ENCODE results near the gene CERT1.
"Not testable (repeated sequence)": the region's sequence is repeated elsewhere in the genome, so short reads cannot be mapped to it uniquely, and the experiment has no call there.

CERT1 gene, protein sequence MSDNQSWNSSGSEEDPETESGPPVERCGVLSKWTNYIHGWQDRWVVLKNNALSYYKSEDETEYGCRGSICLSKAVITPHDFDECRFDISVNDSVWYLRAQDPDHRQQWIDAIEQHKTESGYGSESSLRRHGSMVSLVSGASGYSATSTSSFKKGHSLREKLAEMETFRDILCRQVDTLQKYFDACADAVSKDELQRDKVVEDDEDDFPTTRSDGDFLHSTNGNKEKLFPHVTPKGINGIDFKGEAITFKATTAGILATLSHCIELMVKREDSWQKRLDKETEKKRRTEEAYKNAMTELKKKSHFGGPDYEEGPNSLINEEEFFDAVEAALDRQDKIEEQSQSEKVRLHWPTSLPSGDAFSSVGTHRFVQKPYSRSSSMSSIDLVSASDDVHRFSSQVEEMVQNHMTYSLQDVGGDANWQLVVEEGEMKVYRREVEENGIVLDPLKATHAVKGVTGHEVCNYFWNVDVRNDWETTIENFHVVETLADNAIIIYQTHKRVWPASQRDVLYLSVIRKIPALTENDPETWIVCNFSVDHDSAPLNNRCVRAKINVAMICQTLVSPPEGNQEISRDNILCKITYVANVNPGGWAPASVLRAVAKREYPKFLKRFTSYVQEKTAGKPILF

DNA sequence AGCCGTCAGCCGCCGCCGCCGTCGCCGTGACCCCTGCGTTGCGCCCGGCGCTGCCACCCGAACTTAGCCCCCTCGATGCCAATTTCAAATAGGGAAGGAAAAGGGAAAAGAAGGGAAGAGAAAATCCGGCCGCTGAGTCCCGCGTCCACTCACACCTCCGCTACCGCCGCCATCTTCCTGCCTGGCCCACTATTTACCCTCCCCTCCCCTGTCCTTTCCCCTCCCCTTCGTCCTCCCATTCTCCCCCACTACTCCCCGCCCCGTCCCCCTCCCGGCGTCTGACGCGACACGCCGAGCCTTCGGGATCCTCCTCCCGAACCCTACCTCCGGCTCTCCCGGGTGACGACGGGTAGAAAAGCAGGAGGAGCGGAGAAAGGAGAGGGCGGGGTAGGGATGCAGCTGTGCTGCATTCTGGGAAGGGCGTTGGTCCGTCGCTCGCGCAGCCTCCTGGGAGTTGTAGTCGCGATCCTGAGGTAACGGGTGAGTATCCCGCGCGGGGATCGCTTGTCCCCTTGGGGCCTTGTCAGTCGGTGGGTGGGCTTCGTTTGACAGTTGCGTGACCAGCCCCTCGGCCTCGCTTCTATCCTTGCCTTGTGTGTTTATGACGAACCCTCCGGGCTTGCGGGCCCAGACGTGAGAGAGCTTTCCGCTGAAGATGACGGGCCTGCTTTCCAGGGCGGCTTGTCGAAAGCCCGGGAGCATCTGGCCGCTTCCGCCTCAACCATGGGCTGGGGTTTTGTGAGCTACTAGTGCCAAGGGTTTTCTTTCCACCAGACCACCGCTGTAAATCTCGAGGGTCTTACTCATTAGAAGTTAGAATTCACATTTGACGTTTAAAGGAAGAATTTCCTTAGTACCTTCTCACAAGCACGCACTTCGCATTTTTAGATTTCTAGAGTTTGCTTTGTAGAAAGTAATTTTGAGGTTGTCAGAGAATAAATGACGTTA lies at the start of gene CERT1, which contains the start of gene POLK:
Gene CERT1 (minus strand): TSS at position 195 of the 948 bp plus-strand sequence. CDS start 422 bp downstream, outside the sequence.
Gene POLK (plus strand): TSS at position 457 of the 948 bp plus-strand sequence.
- DNase-seq: peak; percentile 92

DNA sequence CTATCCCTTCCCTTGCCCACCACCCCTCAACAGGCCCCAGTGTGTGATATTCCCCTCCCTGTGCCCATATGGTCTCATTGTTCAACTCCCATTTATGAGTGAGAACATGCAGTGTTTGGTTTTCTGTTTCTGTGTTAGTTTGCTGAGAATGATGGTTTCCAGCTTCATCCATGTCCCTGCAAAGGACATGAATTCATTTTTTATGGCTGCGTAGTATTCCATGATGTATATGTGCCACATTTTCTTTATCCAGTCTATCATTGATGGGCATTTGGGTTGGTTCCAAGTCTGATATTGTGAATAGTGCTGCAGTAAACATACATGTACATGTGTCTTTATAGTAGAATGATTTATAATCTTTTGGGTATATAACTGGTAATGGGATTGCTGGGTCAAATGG lies 49.2 kb upstream of the CERT1 start:
- DNase-seq: not testable (repeated sequence)

DNA sequence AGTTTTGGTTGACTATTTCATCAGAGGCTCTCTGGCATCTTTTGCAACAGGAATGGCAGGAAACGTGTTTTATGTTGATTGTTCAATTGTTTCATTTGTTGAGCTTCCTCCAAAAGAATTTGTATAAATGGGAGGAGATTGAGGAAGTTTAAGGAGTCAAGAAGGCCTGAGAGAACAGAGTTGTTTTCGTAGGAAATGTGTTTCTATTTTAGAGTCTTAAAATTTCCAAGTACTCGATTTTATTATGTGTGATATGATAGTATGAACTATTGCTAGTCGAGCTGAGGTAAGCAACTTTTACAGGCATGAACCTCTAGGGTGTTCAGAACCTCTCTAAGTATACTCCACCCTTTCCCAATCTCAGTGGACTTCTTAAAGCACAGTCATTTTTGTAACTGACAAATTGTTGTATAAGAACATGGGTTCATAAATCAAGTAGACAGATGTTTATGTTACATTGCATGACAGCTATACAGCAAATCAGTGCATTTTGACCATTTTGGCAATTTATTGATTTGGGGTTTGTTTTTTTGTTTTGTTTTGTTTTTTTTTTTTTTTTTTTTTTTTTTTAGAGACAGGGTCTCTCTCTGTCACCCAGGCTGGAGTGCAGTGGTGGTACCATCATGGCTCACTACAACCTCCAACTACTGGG lies 47.7 kb upstream of the CERT1 start:
- no peak for DNase-seq

DNA sequence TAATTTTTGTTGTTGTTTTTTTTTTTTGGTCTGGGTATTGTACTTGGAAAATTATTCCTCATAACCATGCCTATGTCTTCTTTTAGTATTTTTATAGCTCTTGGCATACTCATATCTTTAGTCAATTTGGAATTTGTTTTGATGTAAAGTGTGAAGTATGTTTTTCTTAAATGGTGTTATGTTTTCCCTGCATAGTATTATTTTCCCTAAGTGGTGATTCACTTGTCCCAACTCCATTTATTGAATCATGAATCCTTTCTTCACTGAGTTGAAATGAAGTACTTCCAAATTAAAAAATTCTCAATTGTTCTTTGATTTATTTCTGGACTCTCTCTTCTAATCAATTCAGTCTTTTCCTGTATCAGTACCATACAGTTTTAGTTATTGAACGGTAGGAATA lies 46.8 kb upstream of the CERT1 start:
- DNase-seq: no peak

DNA sequence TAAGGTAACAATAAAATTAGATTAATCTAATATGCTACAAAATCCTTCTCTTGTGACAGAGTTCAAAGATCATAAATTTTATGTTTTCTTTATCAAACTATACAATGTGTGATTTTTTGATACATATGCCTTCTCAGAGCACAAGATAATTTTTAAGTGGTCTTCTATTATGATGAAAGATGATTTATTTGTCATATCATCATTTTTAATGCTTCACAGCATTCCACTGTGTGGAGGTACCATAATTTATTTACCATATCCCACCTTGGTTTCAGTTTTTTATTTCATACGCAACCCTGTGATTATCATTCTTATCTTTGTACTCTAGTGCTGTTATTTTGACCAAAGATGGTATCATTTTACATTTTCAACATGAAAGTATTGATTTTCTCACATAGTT lies 41.9 kb upstream of the CERT1 start:
- DNase-seq: no peak

DNA sequence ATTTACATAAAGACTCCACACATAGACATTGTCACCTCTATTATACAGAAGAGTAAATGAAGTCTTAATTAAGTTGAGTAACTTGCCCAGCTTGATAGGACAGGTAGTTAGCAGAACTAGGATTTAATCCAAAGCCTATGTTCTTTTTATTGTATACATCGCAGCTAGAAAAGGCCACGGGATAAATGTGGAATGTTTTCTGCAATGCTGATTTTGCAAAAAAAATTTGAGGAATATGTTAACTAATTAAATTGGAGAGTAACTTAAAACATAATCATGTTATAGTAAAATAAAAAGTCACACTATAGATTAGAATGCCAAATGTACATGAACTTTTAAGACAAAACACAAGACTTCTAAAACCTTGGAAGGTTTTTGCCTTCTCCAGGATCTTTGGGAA lies 41.3 kb upstream of the CERT1 start:
- DNase-seq: no peak

DNA sequence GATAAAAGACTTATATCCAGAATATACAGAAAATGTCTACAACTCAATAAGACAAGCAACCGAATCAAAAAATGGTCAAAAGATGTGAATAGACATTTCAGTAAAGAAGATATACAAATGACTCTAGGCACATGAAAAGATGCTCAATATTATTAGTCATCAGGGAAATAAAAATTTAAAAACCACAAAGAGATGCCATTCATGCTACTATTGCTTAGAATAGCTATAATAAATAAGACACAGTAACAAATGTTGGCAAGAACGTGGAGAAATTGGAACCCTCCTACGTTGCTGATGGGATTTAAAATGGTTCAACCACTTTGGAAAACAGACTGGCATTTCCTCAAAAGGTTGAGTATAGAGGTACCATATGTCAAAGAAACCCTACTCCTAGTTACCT lies 40.0 kb upstream of the CERT1 start:
- DNase-seq: no peak

DNA sequence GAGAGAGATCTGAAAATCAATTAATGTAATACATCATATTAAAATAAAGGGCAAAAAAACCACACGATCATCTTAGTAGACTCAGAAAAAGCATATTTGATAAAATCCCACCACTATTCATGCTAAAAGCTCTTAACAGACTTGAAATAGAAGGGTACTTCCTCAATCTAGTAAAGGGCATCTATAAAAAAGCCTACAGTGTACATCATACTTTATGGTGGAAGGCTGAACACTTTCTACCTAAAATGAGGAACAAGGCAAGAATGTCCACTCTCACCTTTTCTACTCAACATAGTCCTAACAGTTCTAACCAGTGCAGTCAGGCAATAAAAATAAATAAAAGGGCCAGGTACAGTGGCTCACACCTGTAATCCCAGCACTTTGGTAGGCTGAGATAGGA lies 39.2 kb upstream of the CERT1 start:
- no peak for DNase-seq

DNA sequence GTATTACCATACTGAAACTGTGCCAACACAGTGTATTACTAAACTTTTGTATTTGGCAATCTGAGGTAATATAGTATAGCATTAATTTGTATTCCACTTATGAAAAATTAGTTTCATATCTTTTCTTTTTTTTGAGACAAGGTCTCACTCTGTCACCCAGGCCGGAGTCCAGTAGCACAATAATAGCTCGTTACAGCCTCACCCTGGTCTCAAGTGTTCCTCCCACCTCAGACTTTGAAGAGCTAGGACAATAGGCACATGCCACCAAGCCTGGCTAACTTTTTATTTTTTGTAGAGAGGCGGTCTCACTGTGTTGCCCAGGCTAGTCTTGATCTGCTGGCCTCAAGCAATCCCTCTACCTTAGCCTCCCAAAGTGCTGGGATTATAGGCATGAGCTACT lies 36.4 kb upstream of the CERT1 start:
- DNase-seq: no peak

DNA sequence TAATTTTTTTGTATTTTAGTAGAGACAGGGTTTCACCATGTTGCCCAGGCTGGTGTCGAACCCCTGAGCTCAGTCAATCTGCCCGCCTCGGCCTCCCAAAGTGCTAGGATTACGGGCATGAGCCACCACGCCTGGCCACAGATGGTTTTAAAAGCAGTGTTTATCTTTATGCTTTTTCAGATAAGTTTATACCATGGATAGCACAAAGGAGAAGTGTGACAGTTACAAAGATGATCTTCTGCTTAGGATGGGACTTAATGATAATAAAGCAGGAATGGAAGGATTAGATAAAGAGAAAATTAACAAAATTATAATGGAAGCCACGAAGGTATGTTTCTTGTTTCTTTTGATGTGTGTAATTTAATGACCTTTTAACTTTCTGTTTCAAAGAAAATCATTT lies 35.4 kb upstream of the CERT1 start:
- DNase-seq: no peak

DNA sequence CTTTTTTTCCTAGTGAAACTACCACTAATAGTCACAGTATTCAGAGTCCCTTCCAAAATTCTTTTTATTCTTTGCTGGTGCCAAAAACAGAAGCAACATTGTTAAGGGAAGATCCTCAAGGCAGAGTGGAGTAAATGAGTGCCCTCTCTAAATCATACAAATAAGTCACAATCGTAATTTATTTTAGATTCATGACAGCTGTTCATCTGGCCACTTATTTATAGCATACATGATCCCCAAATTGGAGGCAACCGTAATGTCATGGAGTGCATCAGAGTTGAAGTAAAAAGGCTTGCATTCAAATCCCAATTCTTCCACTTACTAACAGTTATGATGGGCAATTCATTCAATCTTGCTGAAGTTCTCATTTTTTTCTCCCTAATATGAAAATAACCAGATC lies 33.7 kb upstream of the CERT1 start:
- no peak for DNase-seq

DNA sequence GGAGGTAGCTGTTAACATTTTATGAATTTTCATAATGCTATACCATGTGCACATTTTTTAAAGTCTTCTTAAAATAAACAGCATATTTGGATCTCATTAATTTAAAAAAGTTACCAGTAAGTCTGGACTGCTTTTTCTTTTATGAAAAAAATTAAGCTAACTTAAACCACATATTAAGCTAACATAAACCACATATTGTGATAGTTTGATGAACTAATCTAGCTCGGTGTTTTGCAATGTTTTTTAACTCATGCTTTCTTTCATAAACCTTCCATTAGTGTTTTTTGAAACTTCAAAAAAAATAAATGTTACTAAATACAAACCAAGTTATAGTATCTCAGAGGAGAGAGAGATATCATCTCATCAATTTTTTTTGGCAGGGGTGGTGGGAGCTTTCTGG lies 26.8 kb upstream of the CERT1 start:
- DNase-seq: no peak

DNA sequence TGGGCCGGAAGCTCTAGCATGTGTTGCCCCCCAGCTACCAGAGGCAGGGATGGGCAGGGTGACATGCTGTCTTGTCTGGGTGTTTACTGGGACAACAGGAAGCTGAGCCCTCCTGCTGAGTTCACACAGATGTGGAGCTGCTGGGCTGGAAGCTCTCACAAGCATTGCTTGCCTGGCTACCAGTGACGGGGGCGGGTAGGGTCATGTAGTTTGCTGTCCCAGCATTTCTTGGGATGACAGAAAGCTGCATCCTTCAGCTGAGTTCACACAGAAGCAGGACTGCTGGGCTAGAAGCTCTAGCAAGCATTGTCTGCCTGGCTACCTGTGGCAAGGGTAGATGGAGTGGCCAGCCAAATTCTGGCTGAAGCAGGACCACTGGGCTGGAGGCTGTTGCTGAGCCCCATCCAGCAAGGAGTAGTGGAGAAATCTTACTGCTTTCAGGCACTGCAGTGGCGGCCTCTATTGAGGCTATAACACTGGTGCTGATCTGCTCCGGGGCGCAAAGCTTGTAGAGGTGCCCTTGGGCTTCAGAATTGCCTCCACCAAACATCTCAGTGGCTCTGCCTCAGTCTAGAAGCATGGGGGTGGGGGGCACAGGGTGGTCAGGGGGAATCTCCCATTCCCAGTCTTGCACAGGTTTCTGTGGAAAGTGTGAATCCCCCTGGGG lies 25.4 kb upstream of the CERT1 start:
- no peak for DNase-seq

DNA sequence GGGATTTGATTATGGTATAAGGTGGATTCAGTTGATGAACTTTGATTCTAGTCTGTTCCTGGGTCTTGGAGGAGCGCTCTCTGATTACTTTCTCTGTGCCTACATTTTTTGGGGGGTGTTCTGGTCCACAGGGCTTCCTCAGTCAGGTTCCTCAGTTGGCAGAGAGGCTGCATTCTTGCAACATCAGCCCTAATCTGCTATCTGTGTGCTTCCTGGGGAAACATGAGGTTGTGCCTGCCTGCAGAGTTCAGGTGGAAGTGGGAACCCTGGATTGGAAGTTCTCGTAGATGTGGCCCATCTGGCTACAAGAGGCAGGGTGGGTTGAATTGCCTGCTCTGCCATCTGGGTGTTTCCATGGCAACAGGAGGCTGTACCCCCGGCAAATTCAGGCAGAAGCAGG lies 24.7 kb upstream of the CERT1 start:
- DNase-seq: no peak

DNA sequence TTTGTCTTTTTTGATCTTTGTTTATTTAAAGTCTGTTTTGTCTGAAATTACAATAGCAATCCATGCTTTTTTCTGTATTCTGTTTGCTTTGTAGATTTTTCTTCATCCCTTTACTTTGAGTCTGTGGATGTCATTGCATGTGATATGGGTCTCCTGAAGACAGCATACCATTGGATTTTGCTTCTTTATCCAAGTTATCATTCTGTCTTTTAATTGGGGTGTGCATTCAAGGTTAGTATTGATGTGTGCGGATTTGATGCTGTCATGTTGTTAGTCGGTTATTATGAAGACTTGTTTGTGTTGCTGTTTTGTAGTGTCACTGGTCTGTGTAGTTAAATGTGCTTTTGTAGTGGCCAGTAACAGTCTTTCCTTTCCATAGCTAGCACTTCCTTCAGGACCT lies 23.3 kb upstream of the CERT1 start:
- DNase-seq: no peak

DNA sequence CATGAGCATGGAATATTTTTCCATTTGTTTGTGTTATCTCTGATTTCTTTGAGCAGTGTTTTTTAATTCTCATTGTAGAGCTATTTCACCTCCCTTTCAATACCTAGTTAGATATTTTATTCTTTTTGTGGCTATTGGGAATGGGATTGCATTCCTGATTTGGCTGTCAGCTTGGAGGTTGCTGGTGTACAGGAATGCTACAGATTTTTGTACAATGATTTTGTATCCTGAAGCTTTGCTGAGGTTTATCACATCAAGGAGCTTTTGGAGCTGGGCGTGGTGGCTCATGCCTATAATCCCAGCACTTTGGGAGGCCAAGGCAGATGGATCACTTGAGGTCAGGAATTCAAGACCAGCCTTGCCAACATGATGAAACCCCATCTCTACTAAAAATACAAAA lies 22.3 kb upstream of the CERT1 start:
- DNase-seq: not testable (repeated sequence)

DNA sequence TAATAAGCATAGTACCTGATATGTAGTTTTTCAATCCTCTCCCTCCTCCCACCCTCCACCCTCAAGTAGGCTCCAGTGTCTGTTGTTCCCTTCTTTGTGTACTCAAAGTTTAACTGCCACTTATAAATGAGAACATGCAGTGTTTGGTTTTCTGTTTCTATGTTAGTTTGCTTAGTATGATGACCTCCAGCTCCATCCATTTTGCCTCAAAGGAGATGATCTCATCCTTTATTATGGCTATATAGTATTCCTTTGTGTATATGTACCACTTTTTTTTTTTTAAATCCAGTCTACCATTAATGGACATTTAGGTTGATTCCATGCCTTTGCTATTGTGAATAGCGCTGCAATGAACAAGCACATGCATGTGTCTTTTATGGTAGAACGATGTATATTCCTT lies 20.8 kb upstream of the CERT1 start:
- DNase-seq: no peak

DNA sequence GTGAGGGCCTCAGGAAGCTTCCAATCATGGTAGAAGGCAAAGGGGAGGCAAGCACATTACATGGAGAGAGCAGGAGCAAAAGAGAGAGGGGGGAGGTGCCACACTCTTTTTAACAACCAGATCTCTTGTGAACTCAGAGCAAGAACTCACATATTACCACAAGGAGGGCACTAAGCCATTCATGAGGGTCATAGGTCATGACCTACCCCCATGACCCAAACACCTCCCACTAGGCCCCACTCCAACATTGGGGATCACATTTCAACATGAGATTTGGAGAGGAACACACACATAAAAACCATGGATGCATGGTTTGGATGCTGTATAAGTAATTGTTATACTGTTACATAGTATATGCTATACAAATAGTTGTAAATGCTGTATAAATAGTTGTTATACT lies 17.8 kb upstream of the CERT1 start:
- DNase-seq: no peak

DNA sequence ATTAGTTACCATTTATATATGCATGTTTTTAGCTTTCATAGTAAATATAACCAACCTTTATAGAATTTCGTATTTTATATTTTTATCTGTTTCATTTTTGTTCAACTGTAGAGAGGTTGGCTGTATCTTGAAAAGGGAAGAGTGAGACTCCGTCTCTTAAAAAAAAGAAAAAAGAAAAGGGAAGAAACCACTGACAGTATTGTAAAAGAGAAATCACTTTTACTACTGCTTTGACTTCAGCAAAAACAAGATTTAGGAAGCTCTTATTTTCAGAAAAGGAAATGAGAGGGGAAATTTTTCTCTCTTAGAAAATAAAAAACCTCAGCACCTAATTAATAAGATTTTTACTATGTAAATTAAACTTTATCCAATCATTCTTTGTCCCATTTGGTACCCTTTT lies 14.6 kb upstream of the CERT1 start:
- DNase-seq: no peak

DNA sequence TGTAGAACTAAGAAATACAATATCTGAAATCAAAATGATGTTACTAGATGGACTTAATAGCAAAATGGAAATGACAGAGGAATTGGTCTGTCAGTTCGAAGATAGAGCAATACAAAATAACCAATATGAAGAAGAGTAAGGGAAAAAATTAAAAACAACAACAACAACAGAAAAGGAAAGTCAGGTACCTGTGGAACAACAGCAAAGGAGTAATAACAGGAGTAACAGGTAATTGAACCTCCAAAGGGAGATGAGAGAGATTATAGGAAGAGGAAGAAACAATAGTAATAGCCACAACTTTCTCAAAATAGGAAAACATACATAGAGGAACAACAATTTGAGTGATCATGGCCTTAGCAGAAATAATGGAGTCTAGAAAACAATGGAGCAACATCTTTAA lies 13.9 kb upstream of the CERT1 start:
- DNase-seq: no peak

DNA sequence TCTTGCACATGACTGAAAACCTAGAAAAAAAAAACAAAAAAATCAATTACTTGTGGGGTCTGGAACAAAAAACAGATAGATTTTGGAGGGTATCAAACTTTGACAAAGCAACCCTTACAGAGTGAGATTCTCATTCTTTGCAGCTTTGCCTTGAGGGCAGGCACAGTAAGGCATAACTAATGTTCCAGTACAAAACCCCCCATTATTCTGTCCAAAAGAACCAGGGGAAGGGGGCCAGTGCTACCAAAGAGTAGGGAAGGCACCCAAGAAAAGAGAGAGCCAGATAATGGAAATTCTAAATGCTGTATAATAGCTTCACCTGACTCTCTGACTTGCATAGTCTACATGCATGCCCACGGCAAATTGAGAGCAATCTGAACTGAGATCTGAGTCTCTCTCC lies 13.2 kb upstream of the CERT1 start:
- no peak for DNase-seq

DNA sequence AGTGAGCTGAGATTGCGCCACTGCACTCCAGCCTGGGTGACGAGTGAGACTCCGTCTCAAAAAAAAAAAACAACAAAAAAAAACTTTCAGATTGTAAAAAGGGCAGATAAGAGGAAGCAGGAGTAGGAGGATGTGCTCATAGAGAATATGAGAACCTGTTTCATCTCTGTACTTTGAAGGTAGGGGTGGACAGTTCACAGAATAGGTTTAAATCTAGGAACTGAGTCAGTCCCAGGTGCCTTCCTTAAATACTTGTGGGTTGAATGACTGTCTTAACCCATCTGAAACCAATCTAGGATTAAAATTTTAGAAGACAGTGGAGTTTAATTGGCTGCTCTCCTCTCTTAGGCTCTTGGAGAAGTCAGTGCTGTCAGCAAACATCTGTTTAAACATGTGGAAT lies 12.6 kb upstream of the CERT1 start:
- no peak for DNase-seq
